Central memory CD4-positive, alpha-beta T cell (primary cell): ENCODE data around the gene ZNF22.

Experiments
- DNase-seq: peaks from one replicate; pipeline ENCODE4 v3.0.0; 2022

The ZNF22 gene

DNA sequence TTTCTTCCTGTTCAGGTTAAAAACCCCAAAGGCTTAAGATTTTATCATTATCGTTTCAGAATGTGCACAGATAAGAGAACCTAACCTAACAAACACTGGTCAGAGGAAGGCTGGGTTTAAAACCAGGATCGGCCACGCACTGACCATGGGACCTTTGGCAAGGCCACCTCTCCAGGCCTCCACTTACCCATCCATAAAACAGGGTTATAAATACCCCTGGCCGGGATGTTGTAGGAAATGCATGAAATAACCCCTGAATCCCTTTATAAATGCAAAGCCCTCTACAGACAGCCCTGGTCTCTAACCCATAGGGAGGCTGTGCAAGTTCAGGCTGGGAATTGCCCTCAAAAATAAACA lies 22.5 kb upstream of the ZNF22 start:
- no peak for DNase-seq

DNA sequence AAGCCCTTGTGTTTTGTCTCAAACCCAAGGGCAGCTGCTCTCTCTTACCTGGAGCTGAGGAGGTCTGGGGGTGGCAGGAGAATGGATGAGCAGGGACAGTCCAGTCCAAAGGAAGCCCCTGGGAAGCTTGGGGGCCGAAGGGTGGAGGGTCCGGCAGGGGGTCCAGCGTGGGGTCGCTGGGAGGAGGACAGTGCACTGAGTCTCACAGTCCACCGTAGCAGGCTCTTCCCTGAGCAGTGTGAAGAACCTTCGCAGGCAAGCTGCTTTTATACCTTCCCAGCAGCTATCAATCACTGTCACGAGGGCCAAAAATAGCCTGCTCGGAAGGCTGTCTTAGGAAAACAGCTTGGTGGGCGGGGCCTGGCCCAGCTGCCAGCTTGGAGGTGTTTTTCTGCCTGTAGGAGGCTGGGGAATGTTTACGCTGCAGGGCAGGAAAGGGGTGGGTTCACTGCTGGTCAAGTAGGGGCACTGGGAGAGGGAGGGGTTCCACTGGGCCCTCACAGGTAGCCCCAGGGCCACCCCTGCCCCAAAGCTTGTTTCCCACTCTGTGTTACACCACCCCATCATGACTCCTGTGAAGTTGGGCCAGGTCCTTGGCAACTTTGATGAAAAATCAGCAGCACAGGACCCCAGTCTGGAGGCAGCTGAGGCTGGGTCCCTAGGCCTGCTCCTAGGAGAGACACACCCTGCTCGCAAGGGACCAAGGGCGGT lies 22.0 kb upstream of the ZNF22 start, which contains the start of gene DEPP1:
DEPP1 (minus strand) TSS at position 240 of the 711 bp plus-strand sequence. CDS start 779 bp downstream, outside the sequence.
- DNase-seq, result no peak

DNA sequence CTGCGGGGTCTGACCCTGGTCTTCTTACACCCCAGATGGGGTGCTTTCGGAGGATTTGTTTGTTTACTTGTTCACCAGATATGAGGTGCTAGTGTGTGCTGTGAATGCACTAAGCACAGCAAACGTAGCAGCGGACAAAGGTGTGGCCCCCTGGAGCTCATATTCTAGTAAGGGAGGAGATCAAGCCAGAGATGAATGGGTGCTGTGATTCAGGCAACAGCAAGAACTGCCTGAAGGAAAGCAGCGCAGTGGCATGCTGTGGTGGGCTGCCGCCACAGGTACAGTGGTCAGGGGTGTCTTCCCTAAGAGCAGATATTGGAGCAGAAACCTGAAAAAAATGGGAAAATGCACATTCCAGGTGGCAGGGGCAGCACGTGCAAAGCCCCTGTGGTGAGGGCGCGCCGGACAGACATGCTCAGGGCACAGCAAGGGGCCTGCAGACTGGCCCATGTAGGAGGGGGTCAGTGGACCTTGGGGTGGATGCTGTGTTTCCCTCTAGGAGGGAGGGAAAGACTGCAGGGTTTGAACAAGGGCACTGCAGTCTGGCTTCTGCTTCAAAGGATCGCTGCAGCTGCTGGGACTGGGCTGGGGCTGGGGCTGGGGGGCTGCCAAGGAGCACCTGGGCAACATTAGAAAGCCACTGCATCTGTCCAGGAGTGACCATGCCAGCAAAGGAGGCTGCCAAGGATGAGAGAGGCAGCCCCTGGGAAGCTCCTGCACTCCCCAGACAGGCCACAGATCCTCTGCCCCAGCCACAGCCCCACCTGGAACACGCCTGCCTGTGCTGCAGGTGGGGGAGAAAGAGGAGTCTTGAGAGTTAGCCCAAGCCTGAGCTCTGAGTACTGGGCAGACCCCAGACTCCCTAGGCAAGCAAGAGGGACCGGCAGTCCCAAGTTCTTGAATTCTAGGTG lies 21.2 kb upstream of the ZNF22 start:
- no peak for DNase-seq

DNA sequence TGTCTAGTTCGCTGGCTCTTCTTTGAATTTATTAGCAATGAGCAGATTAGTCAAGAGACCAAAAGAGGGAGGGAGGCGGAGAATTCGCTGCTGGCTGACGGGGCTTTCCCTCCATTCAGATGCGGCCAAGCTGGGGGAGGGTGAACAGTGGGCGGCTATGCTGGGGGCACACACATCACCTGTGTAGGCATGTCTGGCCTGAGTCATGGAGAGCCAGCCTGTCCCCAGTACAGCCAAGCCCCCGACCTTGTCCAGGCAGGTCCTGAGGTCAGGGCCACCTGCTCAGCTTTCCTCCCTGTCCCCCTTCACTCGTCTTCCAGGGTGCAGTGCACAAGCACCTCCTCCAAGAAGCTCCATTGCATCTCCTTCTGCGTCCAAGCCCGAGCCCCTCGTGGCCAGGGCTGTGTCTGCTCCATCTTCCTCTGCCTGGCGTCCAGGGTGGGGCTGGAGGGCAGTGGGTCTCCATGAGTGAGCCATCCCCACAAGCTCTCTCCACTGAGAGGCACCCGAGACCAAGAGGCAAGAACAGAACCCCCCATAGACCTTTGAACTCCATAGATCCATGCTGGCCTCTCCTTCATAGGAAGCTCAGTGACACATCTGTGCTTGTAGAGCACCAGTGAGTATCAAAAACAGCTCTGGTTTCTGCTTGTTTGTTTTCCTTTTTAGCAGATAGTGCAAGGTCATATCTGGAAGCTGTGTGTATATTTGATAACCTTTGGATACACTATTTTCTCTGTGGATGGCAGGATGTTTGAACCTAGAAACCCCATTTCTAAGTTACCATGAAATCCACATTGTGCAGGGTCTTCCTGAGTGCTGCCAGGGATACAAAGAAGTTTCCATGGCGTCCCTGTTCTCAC lies 20.2 kb upstream of the ZNF22 start:
- no peak for DNase-seq

DNA sequence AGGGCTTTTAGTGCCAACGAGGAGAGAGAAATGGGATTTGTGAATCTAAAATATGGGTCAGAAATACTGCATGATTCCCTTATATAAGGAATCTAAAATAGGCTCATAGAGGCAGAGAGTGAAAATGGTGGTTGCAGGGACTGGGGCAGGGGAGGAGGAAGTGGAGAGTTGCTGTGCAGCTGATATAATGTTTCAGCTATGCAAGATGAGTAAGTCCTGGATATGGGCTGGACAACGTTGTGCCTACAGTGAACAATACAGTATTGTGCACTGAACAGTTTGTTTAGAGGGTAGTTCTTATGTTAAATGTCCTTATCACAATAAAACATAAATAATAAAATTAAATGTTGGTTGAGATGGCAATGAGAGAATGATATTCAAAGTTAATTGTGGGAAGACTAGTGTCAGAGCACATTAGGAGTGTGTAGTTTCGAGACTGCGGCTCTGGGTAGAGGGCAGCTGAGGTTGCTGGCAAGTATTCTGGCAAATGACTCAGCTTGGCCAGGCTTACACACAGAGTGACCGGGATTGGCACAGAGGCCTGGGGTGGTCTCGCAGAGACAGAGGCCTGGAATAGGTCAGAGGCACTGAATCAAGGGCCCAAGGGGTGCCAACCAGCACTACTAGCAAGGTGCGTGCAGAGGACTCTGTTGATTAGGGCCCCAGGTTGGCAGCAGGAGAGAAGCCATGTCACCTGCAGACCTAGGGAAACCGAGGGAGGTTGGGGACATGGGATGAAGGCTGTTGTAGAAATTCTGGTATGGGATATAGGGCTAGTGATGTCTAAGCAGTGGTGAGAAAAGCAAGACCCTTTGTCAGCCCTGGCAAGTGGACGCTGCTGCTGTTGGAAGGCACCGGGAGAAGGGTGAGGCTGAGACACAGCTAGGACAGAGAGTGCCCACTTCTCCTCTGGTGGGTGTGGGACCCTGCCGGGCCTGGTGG lies 19.3 kb upstream of the ZNF22 start:
- no peak for DNase-seq

DNA sequence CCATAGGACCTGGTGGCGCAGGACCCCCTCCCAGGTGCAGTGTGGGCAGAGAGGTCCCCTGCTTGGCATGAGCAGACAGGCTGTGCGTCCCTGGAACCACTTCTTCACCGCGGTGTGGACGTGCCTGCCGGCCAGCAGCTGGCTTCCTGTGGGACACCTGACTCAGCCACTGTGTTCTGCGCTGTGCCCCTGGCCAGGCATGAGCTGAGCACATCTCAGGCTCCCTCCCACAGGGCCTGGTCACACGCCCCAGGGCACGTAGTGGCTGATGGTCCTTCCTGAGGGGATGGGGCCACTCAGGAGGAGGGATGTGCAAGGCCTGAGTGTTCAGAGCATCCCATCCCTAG lies 18.6 kb upstream of the ZNF22 start:
- DNase-seq, result no peak

DNA sequence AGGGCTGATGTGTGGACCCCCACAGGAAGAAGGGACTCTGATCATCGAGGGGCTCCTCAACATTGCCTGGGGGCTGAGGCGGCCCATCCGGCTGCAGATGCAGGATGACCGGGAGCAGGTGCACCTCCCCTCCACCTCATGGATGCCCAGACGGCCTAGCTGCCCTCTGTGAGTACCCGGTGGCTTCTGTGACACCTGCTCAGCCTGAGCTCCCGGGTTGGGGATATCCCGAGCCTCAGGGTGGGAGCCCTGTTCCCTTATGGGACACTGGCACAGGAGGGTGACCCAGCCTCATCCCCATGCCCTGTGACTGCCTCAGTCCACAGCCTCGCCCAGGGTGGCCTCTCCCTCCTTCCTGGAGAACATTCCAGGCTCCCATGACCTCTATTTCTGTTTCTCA lies 18.2 kb upstream of the ZNF22 start:
- no peak for DNase-seq

DNA sequence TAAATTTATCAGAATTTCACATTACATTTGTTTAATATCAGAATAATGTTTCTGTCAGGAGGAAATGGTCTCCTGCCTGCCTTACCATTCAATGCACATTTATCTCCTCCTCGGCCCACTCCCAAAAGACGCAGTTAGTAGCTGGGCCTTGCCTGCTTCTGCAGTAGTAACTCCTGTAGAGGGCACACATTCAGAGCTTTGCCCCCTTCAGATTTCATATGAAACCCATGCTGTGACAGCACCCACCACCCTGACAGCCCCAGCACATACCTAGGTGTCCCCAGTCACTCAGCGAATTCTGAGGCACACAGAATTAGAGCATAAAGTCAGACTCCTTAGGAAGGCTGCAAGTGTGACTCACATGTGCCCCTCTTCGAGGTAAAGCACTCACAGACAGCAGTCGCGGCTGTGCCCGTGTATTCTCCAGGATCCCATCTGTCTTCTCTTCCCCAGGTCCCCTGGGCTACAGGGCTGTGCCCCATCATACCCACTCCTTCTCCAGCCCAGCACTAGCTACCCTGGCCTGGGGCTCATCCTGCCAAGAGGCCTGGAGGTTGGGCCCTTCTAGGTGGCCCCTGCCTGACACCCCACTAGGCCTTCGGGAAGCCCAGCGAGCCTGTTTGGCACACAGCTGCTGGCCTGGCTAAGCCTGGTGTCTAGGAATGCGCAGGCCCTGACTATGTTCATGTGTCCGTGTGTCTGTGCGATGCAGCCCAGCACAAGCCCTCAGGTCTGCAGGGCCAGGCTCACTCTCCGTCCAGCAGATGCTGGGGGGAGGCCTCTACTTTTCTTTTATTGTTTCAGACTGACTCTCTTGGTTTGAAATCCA lies 17.4 kb upstream of the ZNF22 start:
- no peak for DNase-seq

DNA sequence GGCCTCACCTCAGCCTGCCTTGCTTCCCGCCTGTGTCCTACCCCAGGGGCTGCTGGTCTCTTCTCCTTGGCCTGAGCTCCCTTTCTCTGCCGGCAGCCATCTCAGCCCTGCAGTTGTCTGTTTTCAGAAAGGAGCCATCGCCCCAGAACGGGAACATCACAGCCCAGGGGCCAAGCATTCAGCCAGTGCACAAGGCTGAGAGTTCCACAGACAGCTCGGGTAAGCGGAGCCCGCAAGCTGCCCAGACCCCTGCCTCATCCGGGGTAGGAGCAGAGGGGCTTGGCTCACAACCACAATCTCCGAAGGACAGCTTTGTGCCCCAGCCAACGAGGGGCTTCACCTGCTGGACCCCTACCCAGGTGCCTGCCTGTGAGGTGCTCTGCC lies 16.8 kb upstream of the ZNF22 start:
- DNase-seq, result no peak

DNA sequence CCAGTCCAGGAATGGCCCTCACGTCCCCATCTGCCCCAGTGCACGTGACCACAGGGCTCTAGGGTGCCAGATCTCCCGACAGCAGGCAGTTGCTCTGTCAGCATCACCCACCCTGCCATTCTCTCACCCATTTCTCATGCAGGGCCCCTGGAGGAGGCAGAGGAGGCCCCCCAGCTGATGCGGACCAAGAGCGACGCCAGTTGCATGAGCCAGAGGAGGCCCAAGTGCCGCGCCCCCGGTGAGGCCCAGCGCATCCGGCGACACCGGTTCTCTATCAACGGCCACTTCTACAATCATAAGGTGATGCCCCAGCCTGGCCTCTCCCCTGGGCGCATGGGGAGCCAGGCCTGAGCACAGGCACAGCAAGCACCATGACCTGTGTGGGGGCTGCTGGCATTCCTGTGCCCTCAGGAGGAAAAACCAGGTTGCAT lies 16.0 kb upstream of the ZNF22 start:
- no peak for DNase-seq

DNA sequence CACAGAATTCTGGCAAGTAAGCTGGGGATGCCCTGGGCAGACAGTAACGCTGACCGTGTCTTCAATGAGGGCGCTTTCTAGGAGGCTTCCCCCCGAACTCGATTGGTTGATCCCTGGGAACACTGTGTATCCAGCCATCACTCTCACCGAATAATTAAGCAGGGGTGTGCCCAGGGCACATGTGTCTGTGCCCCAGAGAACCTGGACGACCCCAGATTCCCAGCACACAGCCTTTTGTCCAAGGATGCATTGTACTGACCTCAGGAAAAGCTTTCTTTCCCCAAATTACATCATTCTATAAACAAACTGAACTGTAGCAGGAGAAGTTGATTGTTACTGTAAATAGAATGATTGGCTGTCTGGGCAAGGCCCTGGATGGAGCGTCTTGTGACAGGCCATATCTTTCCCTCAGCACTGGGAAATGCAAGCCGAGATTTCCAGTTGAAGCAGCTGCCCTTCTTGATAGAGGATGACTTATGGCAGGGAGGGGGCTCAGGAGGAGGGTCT lies 15.5 kb upstream of the ZNF22 start:
- no peak for DNase-seq

DNA sequence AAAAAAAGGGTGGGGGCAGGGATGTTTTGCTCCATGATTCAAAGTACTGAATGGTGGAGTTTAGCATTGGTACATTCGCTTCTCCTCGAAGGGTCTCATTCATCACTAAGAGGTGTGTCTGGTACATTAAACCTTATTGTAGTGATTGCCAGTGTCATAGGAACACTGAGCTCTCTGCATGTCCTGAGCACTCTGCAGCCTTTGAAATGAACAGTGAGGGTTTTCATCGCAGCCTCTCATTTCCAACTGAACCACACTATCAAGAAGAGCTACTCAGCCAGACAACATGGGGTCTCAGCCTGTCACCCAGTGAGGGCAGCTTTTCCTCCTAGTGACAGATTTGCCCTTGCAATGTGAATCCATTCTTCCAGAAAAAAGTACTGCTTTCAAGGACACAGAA lies 14.5 kb upstream of the ZNF22 start:
- DNase-seq, result no peak

DNA sequence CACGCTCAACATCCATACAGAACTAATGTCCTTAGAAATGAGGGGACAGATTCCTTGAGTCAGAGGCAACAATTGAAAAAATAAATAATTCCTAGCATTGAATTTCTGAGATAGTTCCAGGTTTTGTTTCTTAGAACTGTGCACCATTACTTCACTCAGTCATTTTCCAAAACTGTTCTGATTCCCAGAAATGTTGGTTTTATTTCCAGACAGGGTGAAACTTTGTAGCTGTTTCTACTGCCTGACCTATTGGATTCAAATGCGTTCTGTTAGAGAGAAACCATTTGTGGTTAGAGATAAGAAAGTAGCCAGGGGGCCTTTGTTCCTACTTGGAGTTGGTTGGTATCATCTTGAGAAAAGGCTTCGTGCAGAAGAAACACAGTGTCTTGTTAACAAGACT lies 14.1 kb upstream of the ZNF22 start:
- DNase-seq, result no peak

DNA sequence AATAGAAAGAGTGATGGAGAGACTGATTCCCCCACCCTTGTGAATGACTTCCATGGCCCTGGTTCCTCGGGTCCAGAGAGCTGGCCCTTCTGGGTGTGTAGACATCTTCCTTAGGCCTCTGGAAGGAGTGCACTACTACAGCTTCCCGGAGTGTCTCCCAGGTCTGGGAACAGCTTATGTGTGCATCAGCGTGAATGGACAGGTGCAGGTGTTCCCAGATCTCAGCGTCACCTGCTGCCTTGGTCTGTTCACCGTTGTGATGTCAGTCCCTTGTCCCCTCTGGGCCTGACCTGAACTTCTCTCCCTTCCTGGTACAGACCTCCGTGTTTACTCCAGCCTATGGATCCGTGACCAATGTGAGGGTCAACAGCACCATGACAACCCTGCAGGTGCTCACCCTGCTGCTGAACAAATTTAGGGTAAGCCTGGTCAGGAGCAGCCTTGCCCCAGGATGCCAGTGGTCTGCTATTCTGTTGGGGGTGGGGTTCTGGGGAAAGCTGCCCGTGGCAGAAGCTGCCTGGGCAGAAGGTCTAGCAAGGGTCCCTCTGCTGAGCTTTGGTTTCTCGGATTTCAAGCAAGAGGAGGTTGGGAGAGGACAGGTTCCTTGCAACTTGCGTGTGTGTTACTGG lies 11.7 kb upstream of the ZNF22 start:
- DNase-seq, result no peak

DNA sequence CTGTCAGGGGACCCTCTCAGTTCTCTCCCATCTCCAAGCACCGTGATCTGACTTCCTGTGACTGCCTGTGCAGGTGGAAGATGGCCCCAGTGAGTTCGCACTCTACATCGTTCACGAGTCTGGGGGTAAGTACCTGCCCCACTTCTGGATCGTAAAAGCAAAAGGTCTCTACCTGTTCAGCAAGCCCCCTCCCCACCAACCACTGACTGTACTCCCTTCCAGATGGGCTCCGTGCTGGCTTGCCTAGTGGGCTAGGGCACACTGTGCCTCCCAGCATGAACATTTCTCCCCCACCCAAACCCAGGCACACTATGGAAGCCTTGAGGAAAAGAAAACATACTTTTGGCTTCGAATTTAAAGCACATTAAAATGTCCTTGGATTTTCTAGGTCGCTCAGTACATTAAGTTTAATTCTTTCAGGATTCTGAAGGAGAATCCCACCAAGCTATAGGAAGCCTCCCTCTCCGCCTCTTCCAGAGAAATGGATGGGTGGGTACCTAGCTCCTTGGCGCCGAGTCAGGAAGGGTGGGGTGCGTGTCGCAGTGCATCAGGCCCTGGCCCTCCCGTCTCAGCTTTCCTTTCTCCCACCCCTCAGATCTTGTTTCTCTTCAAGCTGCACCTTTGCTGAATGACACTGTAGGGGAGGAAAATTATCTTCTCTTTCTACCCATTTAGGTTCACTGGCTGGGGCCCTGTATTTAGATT lies 11.0 kb upstream of the ZNF22 start:
- DNase-seq, result no peak

DNA sequence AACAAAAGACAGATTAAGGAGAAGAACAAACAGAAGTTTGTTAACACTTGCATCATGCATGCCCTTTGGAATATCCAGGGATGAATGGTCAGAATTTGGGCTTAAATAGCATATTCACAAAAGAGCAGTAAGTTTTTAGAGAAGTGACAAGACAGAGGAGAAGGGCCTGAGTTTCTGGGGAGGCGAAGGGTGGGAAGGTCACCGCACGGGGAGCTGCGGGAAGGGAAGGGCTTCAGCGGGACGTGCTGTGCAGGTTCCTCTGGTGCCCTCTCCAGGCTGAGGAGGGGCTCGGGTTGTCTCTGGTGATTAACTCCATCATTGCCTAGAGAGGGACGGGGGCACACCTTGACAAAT lies 10.4 kb upstream of the ZNF22 start:
- no peak for DNase-seq

DNA sequence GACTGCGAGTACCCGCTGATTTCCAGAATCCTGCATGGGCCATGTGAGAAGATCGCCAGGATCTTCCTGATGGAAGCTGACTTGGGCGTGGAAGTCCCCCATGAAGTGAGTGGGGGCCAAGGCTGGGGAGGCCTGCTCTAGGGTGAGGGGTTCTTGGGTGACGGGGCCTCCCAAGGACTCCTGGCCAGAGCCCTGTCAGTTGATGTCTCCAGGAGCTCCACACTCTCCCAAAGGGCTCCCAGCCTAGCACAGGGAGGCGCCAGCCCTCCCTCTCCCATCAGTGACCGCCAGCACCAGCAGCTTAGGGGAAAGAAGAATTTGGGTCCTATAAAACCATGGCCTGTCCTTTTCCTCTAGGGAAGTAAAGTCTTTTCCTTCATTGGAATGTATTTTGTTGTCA lies 9.8 kb upstream of the ZNF22 start:
- DNase-seq, result no peak

DNA sequence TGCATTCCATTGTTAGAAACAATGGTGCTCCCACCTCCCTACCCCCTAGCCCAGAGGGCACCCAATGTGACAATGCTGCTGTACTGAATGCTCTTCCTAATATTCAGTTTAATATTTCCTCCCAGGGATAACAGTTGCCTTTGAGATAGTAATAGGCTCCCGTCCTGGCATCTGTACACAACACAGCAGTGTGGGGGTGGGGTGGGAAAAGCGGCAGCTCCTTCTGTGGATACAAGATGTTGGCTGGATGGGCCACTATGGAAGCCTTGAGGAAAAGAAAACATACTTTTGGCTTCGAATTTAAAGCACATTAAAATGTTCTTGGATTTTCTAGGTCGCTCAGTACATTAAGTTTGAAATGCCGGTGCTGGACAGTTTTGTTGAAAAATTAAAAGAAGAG lies 9.2 kb upstream of the ZNF22 start:
- no peak for DNase-seq

DNA sequence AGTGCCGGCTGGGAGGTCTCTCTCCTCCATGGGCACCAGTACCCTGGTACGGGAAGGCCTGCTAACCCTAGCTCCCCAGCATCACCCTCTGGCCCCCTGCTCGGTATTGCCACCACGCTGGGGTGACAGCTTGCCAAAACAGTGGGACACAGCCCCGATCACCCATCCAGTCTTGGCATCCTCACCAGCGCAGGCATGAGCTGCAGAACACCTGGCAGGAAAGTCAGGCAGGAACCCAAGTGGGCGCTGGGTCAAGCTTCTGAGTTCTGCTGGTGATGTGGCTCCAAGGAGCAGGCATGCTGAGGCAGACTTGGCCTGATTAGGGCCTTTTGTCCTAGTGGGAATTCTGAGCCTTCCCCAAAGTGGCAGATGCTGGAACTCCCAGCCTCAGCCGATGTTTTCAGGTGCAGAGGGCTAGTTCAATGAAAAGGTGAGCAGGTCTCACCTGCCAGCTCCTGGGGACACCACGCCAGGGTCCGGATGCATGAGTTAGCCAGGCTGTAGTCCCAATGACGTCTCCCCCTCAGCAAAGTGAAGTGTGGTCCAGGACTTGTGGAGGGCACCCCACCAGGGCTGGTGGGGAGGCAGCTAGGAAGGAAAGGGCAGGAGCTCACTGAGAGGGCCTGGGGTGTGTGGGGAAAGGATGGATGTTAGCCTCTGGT lies 8.5 kb upstream of the ZNF22 start:
- DNase-seq, result no peak
